Hematopoietic multipotent progenitor cell treated with erythropoietin and hydrocortisone succinate and interleukin-3 and kit ligand, for 17 days (in vitro differentiated cells): Measurements from ENCODE around the gene COX7B.
A peak's percentile ranks its signal among the peaks of the same experiment; 100 is the strongest.

Source experiments
- DNase-seq: peaks from one replicate; pipeline ENCODE4 v3.0.0-alpha.2; 2015; ENCODE audit warnings: low spot score

Gene COX7B

DNA sequence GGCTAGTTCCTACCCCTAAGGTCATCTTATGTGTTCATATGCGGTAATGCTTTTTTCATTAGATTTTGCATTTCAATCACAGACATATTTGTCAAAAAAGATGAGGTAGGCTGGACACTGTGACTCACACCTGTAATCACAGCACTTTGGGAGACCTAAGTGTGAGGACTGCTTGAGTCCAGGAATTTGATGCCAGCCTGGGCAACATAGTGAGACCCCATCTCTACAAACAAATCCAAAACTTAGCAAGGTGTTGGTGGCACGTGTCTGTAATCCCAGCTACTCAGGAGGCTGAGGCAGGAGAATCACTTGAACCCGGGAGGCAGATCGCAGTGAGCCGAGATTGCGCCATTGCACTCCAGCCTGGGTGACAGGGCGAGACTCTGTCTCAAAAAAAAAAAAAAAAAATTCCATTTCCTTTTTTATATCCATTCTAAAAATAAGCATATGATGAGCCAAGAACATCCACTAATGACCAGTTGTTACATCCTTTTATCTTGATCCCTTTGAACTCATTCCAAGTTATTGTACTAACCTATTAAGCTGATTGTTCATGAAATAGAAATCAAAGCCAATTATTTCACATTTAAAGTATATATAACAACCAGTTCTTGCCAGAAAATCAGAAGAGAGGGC, 46.8 kb downstream of the COX7B start:
- DNase-seq: no peak

DNA sequence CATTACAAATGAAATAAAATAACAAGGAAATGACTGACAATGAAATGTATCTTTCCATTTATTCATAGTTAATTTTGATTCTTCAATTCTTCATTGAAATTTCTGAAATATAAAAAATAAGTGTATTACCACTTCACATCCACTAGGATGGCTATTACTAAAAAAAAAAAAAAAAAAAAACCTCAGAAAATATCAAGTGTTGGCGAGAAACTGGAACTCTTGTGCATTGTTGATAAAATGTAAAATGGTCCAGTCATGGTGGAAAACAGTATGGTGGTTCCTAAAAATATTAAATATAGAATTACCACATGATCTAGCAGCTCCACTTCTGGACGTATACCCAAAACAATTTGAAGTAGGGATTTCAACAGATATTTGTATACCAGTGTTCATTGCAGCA, 47.3 kb downstream of the COX7B start:
- DNase-seq: no peak

DNA sequence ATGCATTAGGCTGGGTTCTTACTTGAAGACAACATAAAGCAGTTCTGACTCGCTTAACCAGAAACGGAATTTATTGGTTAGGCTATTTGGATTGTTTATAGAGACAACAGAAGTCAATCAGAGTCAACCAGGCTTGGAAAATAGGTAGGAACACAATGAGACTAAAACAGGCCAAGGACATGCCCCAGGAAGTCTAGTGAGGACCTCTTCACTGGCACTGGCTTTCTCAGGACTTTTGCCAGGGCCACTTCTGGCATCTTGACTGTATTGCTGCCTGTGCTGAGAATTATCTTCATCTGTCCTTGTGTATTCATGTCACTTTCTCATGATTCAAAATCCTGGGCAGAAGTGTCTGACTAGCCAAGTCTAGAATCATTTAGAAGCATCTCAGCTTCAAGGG, 50.6 kb downstream of the COX7B start:
- DNase-seq: no peak

DNA sequence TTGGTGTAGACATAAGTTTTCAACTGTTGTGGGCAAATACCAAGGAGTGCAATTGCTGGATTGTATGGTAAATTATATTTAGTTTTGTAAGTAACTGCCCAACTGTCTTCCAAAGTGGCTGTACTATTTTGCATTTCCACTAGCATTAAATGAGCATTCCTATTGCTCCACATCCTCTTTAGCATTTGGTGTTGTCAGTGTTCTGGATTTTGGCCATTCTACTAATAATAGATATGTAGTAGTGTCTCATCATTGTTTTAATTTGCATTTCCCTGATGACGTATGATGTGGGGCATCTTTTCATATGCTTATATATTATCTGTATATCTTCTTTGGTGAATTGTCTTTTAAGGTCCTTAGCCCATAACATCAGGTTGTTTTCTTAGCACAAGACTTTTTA, 52.9 kb downstream of the COX7B start:
- DNase-seq: no peak

DNA sequence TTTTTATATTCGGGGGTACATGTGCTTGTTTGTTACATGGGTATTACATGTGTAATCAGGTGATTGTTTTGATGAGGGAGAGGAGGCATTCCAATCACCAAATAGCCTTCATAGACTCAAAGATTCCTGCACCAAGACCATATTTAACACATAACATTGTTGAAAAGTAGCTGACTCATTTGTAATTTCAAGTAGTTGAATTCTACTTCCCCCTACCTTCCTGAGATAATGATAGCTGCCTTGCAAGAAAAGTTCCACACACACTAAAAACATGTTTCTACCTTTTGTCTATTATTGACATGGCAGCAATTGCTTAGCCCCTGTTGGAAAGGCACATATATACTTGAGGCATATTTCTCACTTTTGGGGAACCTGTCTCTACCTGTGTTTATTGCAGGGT, 54.0 kb downstream of the COX7B start:
- peak; percentile 21 for DNase-seq

DNA sequence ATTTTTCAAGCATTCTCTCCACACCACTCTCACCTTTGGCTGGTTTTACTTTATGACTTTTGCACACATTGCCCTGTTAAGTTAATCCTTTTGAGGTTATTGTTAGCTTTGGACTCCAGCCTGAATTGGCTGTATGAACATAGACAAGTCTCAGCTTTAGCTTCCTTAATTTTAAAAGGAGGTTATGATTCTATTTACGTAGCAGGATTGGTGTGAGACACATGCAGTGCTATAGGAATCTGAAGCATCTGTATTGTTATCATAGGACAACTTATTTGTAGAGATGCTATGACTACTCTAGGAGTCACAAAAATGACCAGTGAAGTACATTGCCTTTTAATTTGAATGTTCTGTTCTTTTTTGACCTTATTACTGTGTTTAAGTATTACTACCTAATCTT, 54.4 kb downstream of the COX7B start:
- no peak for DNase-seq
